CD14-positive monocyte (primary cell): ENCODE data around the gene SLK. TPM values are rescaled to one million over a fixed set of nuclear protein-coding genes. Genes with fewer than 3 reads are reported as not detected.

ENCODE experiments used
- DNase-seq, 3 donors: peaks; one replicate each; pipeline ENCODE4 v3.0.0-alpha.2; 2011 to 2022
- H2AFZ ChIP-seq: 2 replicates; pipeline ENCODE4 v1.6.0; 2012; ENCODE audit warnings: mild to moderate bottlenecking, low read depth, low read length, inconsistent platforms; ENCODE audit not compliant: insufficient read depth, poor library complexity, severe bottlenecking
- H3K27ac ChIP-seq, 2 donors: 1 replicate in 1 of 2; 2 replicates in 1 of 2; pipeline ENCODE4 v1.5.1; 2012 to 2013; ENCODE audit warnings: low read length in 2 of 2, control low read depth in 1 of 2, inconsistent platforms in 1 of 2, low read depth in 1 of 2, mild to moderate bottlenecking in 1 of 2
- H3K27me3 ChIP-seq, 2 donors: one replicate each; pipeline versions ENCODE4 v1.6.0 to v1.6.1; 2011 to 2013; ENCODE audit warnings: low read length in 2 of 2; ENCODE audit not compliant: control insufficient read depth in 2 of 2, insufficient read depth in 2 of 2
- H3K36me3 ChIP-seq, 2 donors: replicated peaks in 1 of 2; 1 replicate in 1 of 2; 2 replicates in 1 of 2; pipeline versions ENCODE4 v1.5.1 to v1.6.1; 2012 to 2013; ENCODE audit warnings: low read length in 2 of 2, control low read depth in 1 of 2, inconsistent platforms in 1 of 2, mild to moderate bottlenecking in 1 of 2; ENCODE audit not compliant: insufficient read depth in 2 of 2, control insufficient read depth in 1 of 2
- H3K4me1 ChIP-seq, 2 donors: 1 replicate in 1 of 2; 2 replicates in 1 of 2; pipeline versions ENCODE4 v1.5.1 to v1.6.1; 2012 to 2013; ENCODE audit warnings: low read length in 2 of 2, control low read depth in 1 of 2, inconsistent platforms in 1 of 2, mild to moderate bottlenecking in 1 of 2, moderate library complexity in 1 of 2; ENCODE audit not compliant: insufficient read depth in 2 of 2, control insufficient read depth in 1 of 2
- H3K4me2 ChIP-seq: replicated peaks from 2 replicates; pipeline ENCODE3; 2012; ENCODE audit warnings: low read length, moderate library complexity, mild to moderate bottlenecking; ENCODE audit not compliant: poor library complexity, severe bottlenecking; ENCODE audit errors: extremely low read depth
- H3K4me3 ChIP-seq, 3 experiments: fragments of 200-600 bp in 1 of 3; sonication (generic) in 1 of 3; replicated peaks in 1 of 3; 1 replicate in 2 of 3; 2 replicates in 1 of 3; pipeline ENCODE4 v1.5.1; 2011 to 2013; ENCODE audit warnings: low read length in 3 of 3, mild to moderate bottlenecking in 3 of 3, control low read depth in 2 of 3, low read depth in 2 of 3, inconsistent platforms in 1 of 3, moderate library complexity in 1 of 3
- H3K79me2 ChIP-seq: 2 replicates; pipeline ENCODE4 v1.6.0; 2012; ENCODE audit warnings: mild to moderate bottlenecking, control low read depth, inconsistent platforms, low read length, moderate library complexity; ENCODE audit not compliant: insufficient read depth
- H3K9ac ChIP-seq: 2 replicates; pipeline ENCODE4 v1.6.0; 2017; ENCODE audit warnings: low read length, mild to moderate bottlenecking; ENCODE audit not compliant: insufficient read depth, poor library complexity, severe bottlenecking
- H3K9me3 ChIP-seq, 2 donors: replicated peaks in 1 of 2; 1 replicate in 1 of 2; 2 replicates in 1 of 2; pipeline versions ENCODE4 v1.5.1 to v1.6.1; 2012 to 2013; ENCODE audit warnings: low read length in 2 of 2, control low read depth in 1 of 2; ENCODE audit not compliant: control insufficient read depth in 1 of 2, insufficient read depth in 1 of 2
- H4K20me1 ChIP-seq: 2 replicates; pipeline ENCODE4 v1.6.0; 2012; ENCODE audit warnings: mild to moderate bottlenecking, low read length, control low read depth, moderate library complexity; ENCODE audit not compliant: insufficient read depth
- H3K27ac Mint-ChIP-seq, 7 donors: one replicate each; pipeline ENCODE4 v1.8.0; 2020; ENCODE audit warnings: mild to moderate bottlenecking in 7 of 7, mixed read lengths in 7 of 7, moderate library complexity in 6 of 7, inconsistent platforms in 2 of 7
- H3K27me3 Mint-ChIP-seq, 3 donors: one replicate each; pipeline ENCODE4 v1.8.0; 2021 to 2022; ENCODE audit warnings: low read depth in 3 of 3, mild to moderate bottlenecking in 3 of 3, mixed read lengths in 3 of 3, moderate library complexity in 3 of 3, inconsistent platforms in 1 of 3
- H3K36me3 Mint-ChIP-seq, 2 donors: one replicate each; pipeline ENCODE4 v1.8.0; 2020; ENCODE audit warnings: mixed read lengths in 2 of 2, inconsistent platforms in 1 of 2, mild to moderate bottlenecking in 1 of 2
- H3K4me1 Mint-ChIP-seq: one replicate; pipeline ENCODE4 v1.8.0; 2020; ENCODE audit warnings: mild to moderate bottlenecking, mixed read lengths
- H3K4me3 Mint-ChIP-seq, 2 donors: one replicate each; pipeline ENCODE4 v1.8.0; 2020; ENCODE audit warnings: mild to moderate bottlenecking in 2 of 2, mixed read lengths in 2 of 2, moderate library complexity in 1 of 2
- H3K9me3 Mint-ChIP-seq, 7 donors: one replicate each; pipeline ENCODE4 v1.8.0; 2020 to 2022; ENCODE audit warnings: mixed read lengths in 7 of 7, mild to moderate bottlenecking in 6 of 7, moderate library complexity in 6 of 7, inconsistent platforms in 2 of 7
- WGBS: methylation state at CpG from one replicate; pipeline ENCODE4 v1.1.5; 2013; ENCODE audit warnings: missing lambda C conversion rate; ENCODE audit not compliant: insufficient coverage; 5-methylcytosine and 5-hydroxymethylcytosine counted together
- intact Hi-C, 2 donors: fragments of 100-400 bp; cut with micrococcal nuclease; formaldehyde crosslinking; loops; one replicate each; pipeline versions ENCODE4 v1.15.0 to v1.15.1; 2023
- polyA plus RNA-seq, 3 donors: library from polyadenylated mRNA; depleted of rRNA in 1 of 3; unstranded in 2 of 3; stranded (reverse) in 1 of 3; fragments of 300-500 nt in 2 of 3; fragments of >200 nt in 1 of 3; fragmentation: Illumina TruSeq in 2 of 3; gene quantifications; 1 replicate in 2 of 3; 2 replicates in 1 of 3; pipeline ENCODE4 v1.2.3, GENCODE V29; 2012 to 2021
- TF ChIP-seq, protein P1 (sequence below): fragments of 200-600 bp; IDR thresholded peaks from one replicate; pipeline ENCODE4 v1.8.0; 2022; ENCODE audit warnings: antibody characterized with exemption, mild to moderate bottlenecking

SLK gene
- polyA plus RNA-seq, 3 donors, result 2.9 to 6.5 (median 4.4) TPM

GRCh38 chr10:103975169-103975568 is 8.2 kb downstream of the SLK start:
- no peak overlapping the region for H3K9ac ChIP-seq
- H3K4me1 ChIP-seq, result peaks cover under 1 to 12% of the 10 kb centered on the region in 2 donors
- DNase-seq, result no peak
- H2AFZ ChIP-seq, result no peak overlapping the region
- no peak overlapping the region for H3K4me2 ChIP-seq
- no peak overlapping the region for H3K27ac ChIP-seq
- no peaks in the 10 kb centered on the region for H3K9me3 ChIP-seq
- H3K4me1 Mint-ChIP-seq, result peaks cover 26% of the 10 kb centered on the region
- WGBS, result no CpG with 5 or more reads among the region's 1 CpG
- H4K20me1 ChIP-seq, result peaks cover 87% of the 10 kb centered on the region
- H3K4me3 Mint-ChIP-seq, result no peak overlapping the region
- intact Hi-C loops, result loop anchor here in 1 of 2 donors (5.0 kb wide), 1 partner anchor 73 kb away; no protein-coding TSS in a partner anchor
- H3K36me3 Mint-ChIP-seq, result peaks cover 4 to 6% of the 10 kb centered on the region in 2 donors
- no peaks in the 10 kb centered on the region for H3K27me3 ChIP-seq
- no peak overlapping the region for H3K4me3 ChIP-seq
- TF ChIP-seq, protein P1, sequence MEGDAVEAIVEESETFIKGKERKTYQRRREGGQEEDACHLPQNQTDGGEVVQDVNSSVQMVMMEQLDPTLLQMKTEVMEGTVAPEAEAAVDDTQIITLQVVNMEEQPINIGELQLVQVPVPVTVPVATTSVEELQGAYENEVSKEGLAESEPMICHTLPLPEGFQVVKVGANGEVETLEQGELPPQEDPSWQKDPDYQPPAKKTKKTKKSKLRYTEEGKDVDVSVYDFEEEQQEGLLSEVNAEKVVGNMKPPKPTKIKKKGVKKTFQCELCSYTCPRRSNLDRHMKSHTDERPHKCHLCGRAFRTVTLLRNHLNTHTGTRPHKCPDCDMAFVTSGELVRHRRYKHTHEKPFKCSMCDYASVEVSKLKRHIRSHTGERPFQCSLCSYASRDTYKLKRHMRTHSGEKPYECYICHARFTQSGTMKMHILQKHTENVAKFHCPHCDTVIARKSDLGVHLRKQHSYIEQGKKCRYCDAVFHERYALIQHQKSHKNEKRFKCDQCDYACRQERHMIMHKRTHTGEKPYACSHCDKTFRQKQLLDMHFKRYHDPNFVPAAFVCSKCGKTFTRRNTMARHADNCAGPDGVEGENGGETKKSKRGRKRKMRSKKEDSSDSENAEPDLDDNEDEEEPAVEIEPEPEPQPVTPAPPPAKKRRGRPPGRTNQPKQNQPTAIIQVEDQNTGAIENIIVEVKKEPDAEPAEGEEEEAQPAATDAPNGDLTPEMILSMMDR, result no peak
- H3K9me3 Mint-ChIP-seq, result no peaks in the 10 kb centered on the region
- no peak overlapping the region for H3K27ac Mint-ChIP-seq
- H3K79me2 ChIP-seq, result peaks cover 95% of the 10 kb centered on the region
- H3K36me3 ChIP-seq, result no peaks in the 10 kb centered on the region
- H3K27me3 Mint-ChIP-seq, result peaks cover 0 to 2% (median 0%) of the 10 kb centered on the region in 3 donors

DNA sequence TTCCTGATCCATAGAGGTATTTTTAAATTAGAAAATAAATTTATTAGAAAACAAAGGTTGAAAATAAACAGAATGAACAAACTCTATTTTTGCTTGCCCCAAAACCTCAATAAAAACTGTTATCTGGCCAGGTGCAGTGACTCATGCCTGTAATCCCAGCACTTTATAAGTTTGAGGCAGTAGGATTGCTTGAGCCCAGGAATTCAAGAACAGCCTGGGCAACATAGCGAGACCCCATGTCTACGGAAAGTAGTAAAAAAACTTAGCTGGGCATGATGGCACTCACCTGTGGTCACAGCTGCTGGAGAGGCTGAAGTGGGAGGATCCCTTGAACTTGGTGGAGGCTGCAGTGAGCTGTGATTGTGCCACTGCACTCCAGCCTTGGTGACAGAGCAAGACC is 10.3 kb downstream of the SLK start:
- no peaks in the 10 kb centered on the region for H3K9me3 Mint-ChIP-seq
- Histone ChIP-seq H4K20me1 (peaks cover 89% of the 10 kb centered on the region), H3K4me2 (no peak overlapping the region), H3K27ac (no peak overlapping the region), H3K9me3 (no peaks in the 10 kb centered on the region), H3K36me3 (no peaks in the 10 kb centered on the region), H3K9ac (no peak overlapping the region), H2AFZ (no peak overlapping the region), H3K4me1 (peaks cover 0 to 10% of the 10 kb centered on the region in 2 donors), H3K4me3 (no peak overlapping the region), H3K27me3 (no peaks in the 10 kb centered on the region), H3K79me2 (peaks cover 95% of the 10 kb centered on the region)
- H3K4me1 Mint-ChIP-seq, result peaks cover 27% of the 10 kb centered on the region
- peaks cover 3 to 5% of the 10 kb centered on the region in 2 donors for H3K36me3 Mint-ChIP-seq
- H3K27me3 Mint-ChIP-seq, result peaks cover 0 to 3% (median 0%) of the 10 kb centered on the region in 3 donors
- no peak for DNase-seq
- H3K4me3 Mint-ChIP-seq, result no peak overlapping the region
- H3K27ac Mint-ChIP-seq, result peak overlapping the region in 1 of 7 donors; percentile 18
- 94% methylated on average over 2 of the region's 2 CpGs for WGBS
- TF ChIP-seq, protein P1, result no peak
- intact Hi-C loops, result loop anchor here in 1 of 2 donors (5.0 kb wide), 1 partner anchor 75 kb away; no protein-coding TSS in a partner anchor
